GM12878 (cell line): ENCODE results near the gene AEN.

Experiments
- CTCF ChIP-seq, 3 experiments: IDR thresholded peaks in 2 of 3; conservative IDR thresholded peaks in 1 of 3; 2 replicates each; pipeline ENCODE4 v1.5.1; 2011; ENCODE audit warnings: low read depth in 3 of 3, low read length in 3 of 3, mild to moderate bottlenecking in 3 of 3, control low read depth in 2 of 3, moderate library complexity in 2 of 3, inconsistent platforms in 1 of 3, mixed read lengths in 1 of 3; ENCODE audit not compliant: control insufficient read depth in 2 of 3, insufficient read depth in 1 of 3; ENCODE audit errors: extremely low read depth in 1 of 3
- EP300 ChIP-seq, 2 experiments: fragments of 150-350 bp in 1 of 2; IDR thresholded peaks; 2 replicates each; pipeline ENCODE4 v1.6.1; 2011 to 2012; ENCODE audit warnings: low read depth in 2 of 2, low read length in 2 of 2, borderline replicate concordance in 1 of 2, improper control_type of control experiment in 1 of 2, inconsistent platforms in 1 of 2; ENCODE audit not compliant: control insufficient read depth in 1 of 2
- GABPA ChIP-seq: IDR thresholded peaks from 2 replicates; pipeline ENCODE4 v1.6.1; 2014; ENCODE audit warnings: antibody characterized with exemption, low read depth, mild to moderate bottlenecking, inconsistent platforms
- HSF1 ChIP-seq: fragments of 150-350 bp; IDR thresholded peaks from 2 replicates; pipeline ENCODE4 v1.6.1; 2014; ENCODE audit warnings: mild to moderate bottlenecking, low read depth, low read length
- MEF2A ChIP-seq: IDR thresholded peaks from 2 replicates; pipeline ENCODE4 v1.6.1; 2011; ENCODE audit warnings: low read depth, mild to moderate bottlenecking, low read length, moderate library complexity; ENCODE audit not compliant: insufficient read depth
- MTA3 ChIP-seq: IDR thresholded peaks from 2 replicates; pipeline ENCODE4 v1.6.1; 2012; ENCODE audit warnings: low read length, inconsistent platforms, borderline replicate concordance
- NFXL1 ChIP-seq: fragments of 450-650 bp; IDR thresholded peaks from 2 replicates; pipeline ENCODE4 v1.6.1; 2017; ENCODE audit warnings: antibody characterized with exemption, mild to moderate bottlenecking, borderline replicate concordance
- NR2C2 ChIP-seq: IDR thresholded peaks from 2 replicates; pipeline ENCODE4 v1.6.1; 2011; ENCODE audit warnings: borderline replicate concordance, low read depth; ENCODE audit not compliant: control insufficient read depth, insufficient read length
- NR2F1 ChIP-seq: fragments of 450-650 bp; conservative IDR thresholded peaks from 2 replicates; pipeline ENCODE4 v1.6.1; 2017; ENCODE audit warnings: mild to moderate bottlenecking
- POLR2A ChIP-seq: IDR thresholded peaks from 2 replicates; pipeline ENCODE4 v1.6.1; 2011; ENCODE audit warnings: low read depth, mild to moderate bottlenecking, low read length
- RFX5 ChIP-seq: IDR thresholded peaks from 2 replicates; pipeline ENCODE4 v1.6.1; 2011; ENCODE audit warnings: low read depth, low read length, improper control_type of control experiment
- ZNF274 ChIP-seq: IDR thresholded peaks from one replicate; pipeline ENCODE4 v1.8.0; 2011; ENCODE audit not compliant: insufficient read length, insufficient read depth
- TF ChIP-seq, protein P1 (sequence below): IDR thresholded peaks from 2 replicates; pipeline ENCODE4 v1.6.1; 2012; ENCODE audit warnings: mild to moderate bottlenecking, low read depth, low read length

- TF ChIP-seq NR2F1 (no peak), CTCF (IDR thresholded peaks at IDR 0.05 in 2 of 3, conservative IDR thresholded peaks at IDR 0.05 in 1 of 3; ENCODE audit: control insufficient read depth in 2 of 3, extremely low read depth in 1 of 3, insufficient read depth in 1 of 3, low read depth in 3 of 3, low read length in 3 of 3) (peak; percentile 46 to 66 (median 58)), POLR2A (no peak), RFX5 (no peak), GABPA (no peak), NR2C2 (no peak), HSF1 (no peak), NFXL1 (no peak), MTA3 (no peak), EP300 (IDR thresholded peaks at IDR 0.05; ENCODE audit: borderline replicate concordance in 1 of 2, control insufficient read depth in 1 of 2, low read depth in 2 of 2, low read length in 2 of 2) (no peak), ZNF274 (no peak), MEF2A (no peak)
- TF ChIP-seq, protein P1, sequence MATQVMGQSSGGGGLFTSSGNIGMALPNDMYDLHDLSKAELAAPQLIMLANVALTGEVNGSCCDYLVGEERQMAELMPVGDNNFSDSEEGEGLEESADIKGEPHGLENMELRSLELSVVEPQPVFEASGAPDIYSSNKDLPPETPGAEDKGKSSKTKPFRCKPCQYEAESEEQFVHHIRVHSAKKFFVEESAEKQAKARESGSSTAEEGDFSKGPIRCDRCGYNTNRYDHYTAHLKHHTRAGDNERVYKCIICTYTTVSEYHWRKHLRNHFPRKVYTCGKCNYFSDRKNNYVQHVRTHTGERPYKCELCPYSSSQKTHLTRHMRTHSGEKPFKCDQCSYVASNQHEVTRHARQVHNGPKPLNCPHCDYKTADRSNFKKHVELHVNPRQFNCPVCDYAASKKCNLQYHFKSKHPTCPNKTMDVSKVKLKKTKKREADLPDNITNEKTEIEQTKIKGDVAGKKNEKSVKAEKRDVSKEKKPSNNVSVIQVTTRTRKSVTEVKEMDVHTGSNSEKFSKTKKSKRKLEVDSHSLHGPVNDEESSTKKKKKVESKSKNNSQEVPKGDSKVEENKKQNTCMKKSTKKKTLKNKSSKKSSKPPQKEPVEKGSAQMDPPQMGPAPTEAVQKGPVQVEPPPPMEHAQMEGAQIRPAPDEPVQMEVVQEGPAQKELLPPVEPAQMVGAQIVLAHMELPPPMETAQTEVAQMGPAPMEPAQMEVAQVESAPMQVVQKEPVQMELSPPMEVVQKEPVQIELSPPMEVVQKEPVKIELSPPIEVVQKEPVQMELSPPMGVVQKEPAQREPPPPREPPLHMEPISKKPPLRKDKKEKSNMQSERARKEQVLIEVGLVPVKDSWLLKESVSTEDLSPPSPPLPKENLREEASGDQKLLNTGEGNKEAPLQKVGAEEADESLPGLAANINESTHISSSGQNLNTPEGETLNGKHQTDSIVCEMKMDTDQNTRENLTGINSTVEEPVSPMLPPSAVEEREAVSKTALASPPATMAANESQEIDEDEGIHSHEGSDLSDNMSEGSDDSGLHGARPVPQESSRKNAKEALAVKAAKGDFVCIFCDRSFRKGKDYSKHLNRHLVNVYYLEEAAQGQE = no peak
Observed at GRCh38 chr15:88664151-88664778, 43.1 kb downstream of the AEN start.
